GM12878 (cell line): ENCODE measurements around the gene GMPPA.

Source experiments
- JUNB ChIP-seq: IDR thresholded peaks from 2 replicates; pipeline ENCODE4 v1.6.1; 2016; ENCODE audit warnings: antibody characterized with exemption, mild to moderate bottlenecking
- POLR2AphosphoS5 ChIP-seq: IDR thresholded peaks from 2 replicates; pipeline ENCODE4 v1.6.1; 2011; ENCODE audit warnings: mild to moderate bottlenecking, low read length, inconsistent platforms
- RAD51 ChIP-seq: fragments of 450-650 bp; IDR thresholded peaks from 2 replicates; pipeline ENCODE4 v1.6.1; 2016; ENCODE audit warnings: moderate library complexity, mild to moderate bottlenecking, inconsistent platforms
- SMC3 ChIP-seq: IDR thresholded peaks from 2 replicates; pipeline ENCODE4 v1.6.1; 2011; ENCODE audit warnings: low read length, improper control_type of control experiment, borderline replicate concordance
- TF ChIP-seq, protein P1 (sequence below): IDR thresholded peaks from 2 replicates; pipeline ENCODE4 v1.6.1; 2012; ENCODE audit warnings: mild to moderate bottlenecking, low read depth, low read length

DNA sequence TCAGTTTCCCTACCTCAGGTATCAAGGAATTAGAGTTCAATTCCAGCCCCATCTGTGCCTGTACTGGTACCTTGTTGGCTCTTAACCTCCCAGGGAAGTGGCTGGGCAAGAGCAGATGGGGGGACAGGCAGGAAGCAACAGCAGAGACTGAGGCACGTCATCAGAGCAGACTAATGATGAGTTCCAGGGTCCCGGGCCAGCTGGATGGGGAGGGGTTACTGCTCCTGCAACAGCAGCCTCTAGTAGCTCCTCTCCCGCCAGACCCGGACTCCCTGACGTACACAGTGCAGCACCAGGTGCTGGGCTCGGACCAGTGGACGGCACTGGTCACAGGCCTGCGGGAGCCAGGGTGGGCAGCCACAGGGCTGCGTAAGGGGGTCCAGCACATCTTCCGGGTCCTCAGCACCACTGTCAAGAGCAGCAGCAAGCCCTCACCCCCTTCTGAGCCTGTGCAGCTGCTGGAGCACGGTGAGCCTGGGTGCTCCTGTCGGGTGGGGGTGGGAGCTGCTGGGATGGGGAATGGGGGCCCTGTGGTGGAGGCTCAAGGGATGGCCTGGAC lies 26.0 kb upstream of the GMPPA start:
- TF ChIP-seq JUNB (no peak), SMC3 (no peak), RAD51 (no peak), POLR2AphosphoS5 (no peak)
- TF ChIP-seq, protein P1, sequence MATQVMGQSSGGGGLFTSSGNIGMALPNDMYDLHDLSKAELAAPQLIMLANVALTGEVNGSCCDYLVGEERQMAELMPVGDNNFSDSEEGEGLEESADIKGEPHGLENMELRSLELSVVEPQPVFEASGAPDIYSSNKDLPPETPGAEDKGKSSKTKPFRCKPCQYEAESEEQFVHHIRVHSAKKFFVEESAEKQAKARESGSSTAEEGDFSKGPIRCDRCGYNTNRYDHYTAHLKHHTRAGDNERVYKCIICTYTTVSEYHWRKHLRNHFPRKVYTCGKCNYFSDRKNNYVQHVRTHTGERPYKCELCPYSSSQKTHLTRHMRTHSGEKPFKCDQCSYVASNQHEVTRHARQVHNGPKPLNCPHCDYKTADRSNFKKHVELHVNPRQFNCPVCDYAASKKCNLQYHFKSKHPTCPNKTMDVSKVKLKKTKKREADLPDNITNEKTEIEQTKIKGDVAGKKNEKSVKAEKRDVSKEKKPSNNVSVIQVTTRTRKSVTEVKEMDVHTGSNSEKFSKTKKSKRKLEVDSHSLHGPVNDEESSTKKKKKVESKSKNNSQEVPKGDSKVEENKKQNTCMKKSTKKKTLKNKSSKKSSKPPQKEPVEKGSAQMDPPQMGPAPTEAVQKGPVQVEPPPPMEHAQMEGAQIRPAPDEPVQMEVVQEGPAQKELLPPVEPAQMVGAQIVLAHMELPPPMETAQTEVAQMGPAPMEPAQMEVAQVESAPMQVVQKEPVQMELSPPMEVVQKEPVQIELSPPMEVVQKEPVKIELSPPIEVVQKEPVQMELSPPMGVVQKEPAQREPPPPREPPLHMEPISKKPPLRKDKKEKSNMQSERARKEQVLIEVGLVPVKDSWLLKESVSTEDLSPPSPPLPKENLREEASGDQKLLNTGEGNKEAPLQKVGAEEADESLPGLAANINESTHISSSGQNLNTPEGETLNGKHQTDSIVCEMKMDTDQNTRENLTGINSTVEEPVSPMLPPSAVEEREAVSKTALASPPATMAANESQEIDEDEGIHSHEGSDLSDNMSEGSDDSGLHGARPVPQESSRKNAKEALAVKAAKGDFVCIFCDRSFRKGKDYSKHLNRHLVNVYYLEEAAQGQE = no peak
